Progenitor cell of endocrine pancreas (in vitro differentiated cells): ENCODE measurements around the gene VPS13A. TPM values are rescaled to one million over a fixed set of nuclear protein-coding genes. Genes with fewer than 3 reads are reported as not detected.

Experiments used
- DNase-seq: peaks from one replicate; pipeline ENCODE4 v3.0.0; 2021; ENCODE audit warnings: low spot score; ENCODE audit not compliant: unreplicated experiment
- H3K27ac Mint-ChIP-seq: 2 replicates; pipeline ENCODE4 v1.8.0; 2021; ENCODE audit warnings: mild to moderate bottlenecking, moderate library complexity, mixed read lengths
- H3K27me3 Mint-ChIP-seq: 2 replicates; pipeline ENCODE4 v1.8.0; 2021; ENCODE audit warnings: mixed read lengths
- H3K36me3 Mint-ChIP-seq: 2 replicates; pipeline ENCODE4 v1.8.0; 2022; ENCODE audit warnings: mixed read lengths; ENCODE audit not compliant: insufficient read depth
- H3K4me1 Mint-ChIP-seq: 2 replicates; pipeline ENCODE4 v1.8.0; 2021; ENCODE audit warnings: low read depth, mixed read lengths
- H3K4me3 Mint-ChIP-seq: 2 replicates; pipeline ENCODE4 v1.8.0; 2021; ENCODE audit warnings: low read depth, mild to moderate bottlenecking, moderate library complexity, mixed read lengths
- H3K9me3 Mint-ChIP-seq: 2 replicates; pipeline ENCODE4 v1.8.0; 2021; ENCODE audit warnings: low read depth, mixed read lengths
- total RNA-seq: library from RNA; stranded (reverse); gene quantifications from 2 replicates; pipeline ENCODE4 v1.2.1, GENCODE V29; 2021
- TF ChIP-seq, protein P1 (sequence below): fragments of 200-600 bp; sonication (generic); IDR thresholded peaks from one replicate; pipeline ENCODE4 v1.5.0; 2021; ENCODE audit warnings: antibody characterized with exemption, mild to moderate bottlenecking; ENCODE audit not compliant: unreplicated experiment

Gene VPS13A
- total RNA-seq, 1 donor from 2014 or later = 54.1 TPM

DNA sequence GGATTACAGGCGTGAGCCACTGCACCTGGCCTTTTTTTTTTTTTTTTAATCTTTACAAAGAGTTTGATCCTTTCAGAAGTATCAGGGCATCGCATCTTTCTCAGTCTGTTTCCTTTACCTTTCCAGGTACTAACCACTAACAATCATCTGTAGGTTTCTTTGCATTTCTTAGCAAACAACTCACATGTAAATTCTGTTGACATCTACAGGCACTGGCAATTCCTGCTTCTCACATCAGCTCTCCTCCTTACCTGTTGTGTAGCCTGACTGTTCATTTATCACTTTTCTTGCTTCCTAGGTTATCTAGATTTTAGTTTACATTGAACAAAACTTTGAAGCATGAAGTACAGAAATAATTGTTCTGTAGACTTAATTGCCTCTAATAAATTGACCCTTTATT lies 27.5 kb upstream of the VPS13A start:
- no peaks in the 10 kb centered on the region for H3K9me3 Mint-ChIP-seq
- no peaks in the 10 kb centered on the region for H3K36me3 Mint-ChIP-seq
- no peak overlapping the region for H3K4me3 Mint-ChIP-seq
- peaks cover 2% of the 10 kb centered on the region for H3K4me1 Mint-ChIP-seq
- no peak for DNase-seq
- H3K27ac Mint-ChIP-seq = no peak overlapping the region
- H3K27me3 Mint-ChIP-seq = peaks cover 29% of the 10 kb centered on the region
- TF ChIP-seq, protein P1, sequence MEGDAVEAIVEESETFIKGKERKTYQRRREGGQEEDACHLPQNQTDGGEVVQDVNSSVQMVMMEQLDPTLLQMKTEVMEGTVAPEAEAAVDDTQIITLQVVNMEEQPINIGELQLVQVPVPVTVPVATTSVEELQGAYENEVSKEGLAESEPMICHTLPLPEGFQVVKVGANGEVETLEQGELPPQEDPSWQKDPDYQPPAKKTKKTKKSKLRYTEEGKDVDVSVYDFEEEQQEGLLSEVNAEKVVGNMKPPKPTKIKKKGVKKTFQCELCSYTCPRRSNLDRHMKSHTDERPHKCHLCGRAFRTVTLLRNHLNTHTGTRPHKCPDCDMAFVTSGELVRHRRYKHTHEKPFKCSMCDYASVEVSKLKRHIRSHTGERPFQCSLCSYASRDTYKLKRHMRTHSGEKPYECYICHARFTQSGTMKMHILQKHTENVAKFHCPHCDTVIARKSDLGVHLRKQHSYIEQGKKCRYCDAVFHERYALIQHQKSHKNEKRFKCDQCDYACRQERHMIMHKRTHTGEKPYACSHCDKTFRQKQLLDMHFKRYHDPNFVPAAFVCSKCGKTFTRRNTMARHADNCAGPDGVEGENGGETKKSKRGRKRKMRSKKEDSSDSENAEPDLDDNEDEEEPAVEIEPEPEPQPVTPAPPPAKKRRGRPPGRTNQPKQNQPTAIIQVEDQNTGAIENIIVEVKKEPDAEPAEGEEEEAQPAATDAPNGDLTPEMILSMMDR = no peak

DNA sequence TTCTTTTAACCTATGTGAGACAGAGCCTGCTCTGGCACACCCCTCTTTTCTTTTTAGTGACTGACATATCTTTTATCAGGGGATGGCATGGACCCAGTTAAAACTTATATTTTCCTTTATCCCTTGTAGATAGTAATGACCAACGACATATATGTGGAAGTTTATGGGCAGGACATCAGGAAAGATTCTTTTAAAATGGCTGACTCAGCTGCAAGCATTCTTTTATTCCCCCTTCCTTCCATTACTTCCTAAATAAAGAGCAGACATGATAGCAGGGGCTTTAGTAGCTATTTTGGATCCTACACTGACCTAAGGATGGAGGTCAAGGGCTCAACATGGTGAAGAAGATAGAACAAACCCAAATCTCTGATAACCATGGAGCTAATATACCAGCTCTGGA lies 25.0 kb upstream of the VPS13A start:
- DNase-seq = no peak
- Mint-ChIP-seq H3K27ac (no peak overlapping the region), H3K9me3 (no peaks in the 10 kb centered on the region), H3K4me3 (no peak overlapping the region), H3K36me3 (no peaks in the 10 kb centered on the region), H3K27me3 (peaks cover 31% of the 10 kb centered on the region), H3K4me1 (peaks cover 2% of the 10 kb centered on the region)
- TF ChIP-seq, protein P1 = no peak

DNA sequence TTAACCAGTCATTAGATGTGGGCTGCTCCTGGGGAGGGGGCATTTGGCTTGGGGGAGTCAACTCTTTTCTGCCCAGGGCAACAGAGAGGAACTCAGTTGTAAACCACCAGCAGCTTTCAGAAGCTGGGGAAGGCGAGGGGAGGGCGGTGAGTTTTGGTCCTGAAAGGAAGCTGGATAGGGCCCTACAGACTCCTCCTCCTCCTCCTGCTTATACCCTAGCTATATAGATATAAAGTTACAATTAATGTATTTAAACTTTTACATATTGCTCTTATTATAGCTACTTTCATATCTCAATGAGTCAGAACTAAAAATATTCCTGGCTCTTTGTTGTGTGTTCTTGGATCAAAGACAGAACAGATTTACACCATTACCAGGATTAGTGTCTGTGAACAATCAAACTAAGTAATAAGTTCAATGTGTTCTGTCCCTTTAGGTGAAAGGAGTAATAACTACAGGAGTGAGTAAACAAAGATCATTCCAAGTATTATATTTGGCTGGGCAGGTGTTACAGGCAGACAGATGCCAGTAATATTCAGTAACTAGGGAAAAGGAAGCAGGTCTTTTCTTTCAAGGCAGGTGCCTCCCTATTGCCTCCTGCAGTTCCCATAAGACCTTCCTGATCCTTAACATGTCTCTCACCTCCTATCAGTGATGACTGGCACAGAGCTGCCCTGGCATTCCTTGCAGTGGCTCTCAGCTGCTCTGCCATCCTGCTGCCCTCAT lies 20.5 kb upstream of the VPS13A start:
- H3K4me3 Mint-ChIP-seq = no peak overlapping the region
- H3K27ac Mint-ChIP-seq = no peak overlapping the region
- no peaks in the 10 kb centered on the region for H3K4me1 Mint-ChIP-seq
- DNase-seq = no peak
- no peaks in the 10 kb centered on the region for H3K9me3 Mint-ChIP-seq
- H3K27me3 Mint-ChIP-seq = peaks cover 25% of the 10 kb centered on the region
- TF ChIP-seq, protein P1 = no peak
- no peaks in the 10 kb centered on the region for H3K36me3 Mint-ChIP-seq

DNA sequence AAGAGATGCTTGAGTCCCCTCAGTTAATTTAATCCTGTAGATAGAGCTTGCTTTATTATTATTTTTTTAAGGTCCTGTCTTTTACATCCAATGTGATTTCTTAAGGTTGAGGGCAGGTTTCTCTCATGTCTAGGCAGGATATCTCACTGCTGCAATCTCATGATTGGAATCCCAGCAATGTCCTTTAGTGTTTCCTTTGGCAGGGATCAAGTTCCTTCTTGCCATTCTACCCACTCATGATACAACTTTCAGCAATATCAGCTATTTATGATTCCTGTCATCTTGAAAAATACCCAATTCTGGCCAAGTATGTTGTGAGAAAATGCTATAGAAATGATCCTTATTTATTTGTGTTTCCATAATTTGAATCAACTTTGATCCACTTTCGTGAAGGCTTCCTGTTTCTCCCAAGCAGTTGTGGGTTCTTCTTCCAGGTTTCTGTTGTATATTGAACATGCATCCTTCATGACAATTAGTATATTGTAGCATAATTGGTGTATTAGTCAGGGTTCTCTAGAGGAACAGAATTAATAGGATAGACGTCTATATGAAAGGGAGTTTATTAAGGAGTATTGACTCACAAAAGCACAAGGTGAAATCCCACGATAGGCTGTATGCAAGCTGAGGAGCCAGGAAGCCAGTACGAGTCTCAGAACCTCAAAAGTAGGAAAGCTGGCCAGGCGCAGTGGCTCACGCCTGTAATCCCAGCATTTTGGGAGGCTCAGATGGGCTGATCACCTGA lies 18.4 kb upstream of the VPS13A start:
- H3K27me3 Mint-ChIP-seq = peaks cover 15% of the 10 kb centered on the region
- H3K4me3 Mint-ChIP-seq = no peak overlapping the region
- TF ChIP-seq, protein P1 = no peak
- no peaks in the 10 kb centered on the region for H3K9me3 Mint-ChIP-seq
- no peaks in the 10 kb centered on the region for H3K4me1 Mint-ChIP-seq
- H3K27ac Mint-ChIP-seq = no peak overlapping the region
- no peaks in the 10 kb centered on the region for H3K36me3 Mint-ChIP-seq
- DNase-seq = no peak

DNA sequence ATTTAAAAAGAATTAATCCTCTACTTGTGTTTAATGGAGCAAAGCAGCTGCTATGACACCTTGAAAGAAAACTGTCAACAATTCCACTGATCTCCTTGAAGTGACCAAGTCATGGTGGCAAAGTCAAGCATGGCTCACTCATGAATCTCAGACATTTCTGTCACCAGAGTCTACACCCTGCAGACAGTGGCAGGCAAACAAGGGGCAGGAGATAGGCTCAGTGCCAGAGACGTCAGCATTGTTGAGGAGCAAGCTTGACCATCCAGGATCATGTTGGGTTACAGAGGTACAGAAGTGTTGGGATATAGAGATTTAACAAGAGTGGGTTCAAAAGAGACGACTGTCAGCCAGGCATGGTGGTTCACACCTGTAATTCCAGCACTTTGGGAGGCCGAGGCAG lies 16.1 kb upstream of the VPS13A start:
- Mint-ChIP-seq H3K4me3 (no peak overlapping the region), H3K4me1 (no peaks in the 10 kb centered on the region), H3K27me3 (peaks cover 11% of the 10 kb centered on the region), H3K36me3 (no peaks in the 10 kb centered on the region), H3K9me3 (no peaks in the 10 kb centered on the region), H3K27ac (no peak overlapping the region)
- TF ChIP-seq, protein P1 = no peak
- DNase-seq = no peak
